Transverse colon (tissue), 4 donors: ENCODE data around the gene CUL7. TPM values are rescaled to one million over a fixed set of nuclear protein-coding genes. Genes with fewer than 3 reads are reported as not detected.
A peak's percentile ranks its signal among the peaks of the same experiment; 100 is the strongest.

Experiments
- DNase-seq: peaks from one replicate; pipeline ENCODE4 v3.0.0-alpha.2; 2019
- H3K27ac ChIP-seq, 4 donors: fragments of 200-600 bp; sonication (generic); 2 replicates each; pipeline ENCODE4 v1.5.1; 2016 to 2018; ENCODE audit warnings: inconsistent platforms in 4 of 4
- H3K27me3 ChIP-seq: fragments of 200-600 bp; sonication (generic); 2 replicates; pipeline ENCODE4 v1.5.1; 2017; ENCODE audit warnings: inconsistent platforms
- H3K36me3 ChIP-seq, 4 donors: fragments of 200-600 bp; sonication (generic); 2 replicates each; pipeline ENCODE4 v1.5.1; 2017 to 2019; ENCODE audit warnings: inconsistent platforms in 4 of 4
- H3K4me1 ChIP-seq, 4 donors: fragments of 200-600 bp; sonication (generic); 2 replicates each; pipeline ENCODE4 v1.5.1; 2017 to 2020; ENCODE audit warnings: inconsistent platforms in 4 of 4
- H3K4me3 ChIP-seq, 4 donors: fragments of 200-600 bp; sonication (generic); 1 replicate in 1 of 4; 2 replicates in 3 of 4; pipeline versions ENCODE4 v1.5.1 to v1.6.1; 2017 to 2019; ENCODE audit warnings: inconsistent platforms in 4 of 4
- H3K9me3 ChIP-seq, 2 donors: fragments of 200-600 bp; sonication (generic); 2 replicates each; pipeline ENCODE4 v1.5.1; 2017 to 2019; ENCODE audit warnings: inconsistent platforms in 2 of 2
- EP300 ChIP-seq: sonication (generic); formaldehyde crosslinking; IDR thresholded peaks from one replicate; pipeline ENCODE4 v1.6.1; 2017; ENCODE audit warnings: antibody characterized with exemption, low read depth
- POLR2A ChIP-seq: fragments of 450-650 bp; IDR thresholded peaks from one replicate; pipeline ENCODE4 v1.6.1; 2016; ENCODE audit warnings: antibody characterized with exemption, mild to moderate bottlenecking, moderate library complexity
- POLR2AphosphoS5 ChIP-seq, 3 donors: sonication (generic); formaldehyde crosslinking; IDR thresholded peaks; one replicate each; pipeline ENCODE4 v1.6.1; 2016; ENCODE audit warnings: antibody characterized with exemption in 3 of 3
- WGBS, 2 donors: methylation state at CpG; one replicate each; pipeline ENCODE4 v1.1.5; 2018; ENCODE audit warnings: low coverage in 1 of 2; 5-methylcytosine and 5-hydroxymethylcytosine counted together
- in situ Hi-C, 4 donors: fragments of 200-750 bp; cut with MboI; loops; one replicate each; pipeline versions ENCODE4 v1.15.0 to v1.15.1; 2017; ENCODE audit warnings: low sequenced_read_pairs in 3 of 4, low pct_ligation_motif_present in 1 of 4, low pct_unique_long_range_greater_than_20kb in 1 of 4
- intact Hi-C: fragments of 100-400 bp; cut with DNase I; formaldehyde crosslinking; loops from one replicate; pipeline ENCODE4 v1.15.1; 2023; ENCODE audit warnings: low total_unique reads
- total RNA-seq, 4 donors: library from RNA; depleted of rRNA; stranded (reverse); fragments of >200 nt; gene quantifications; one replicate each; pipeline ENCODE4 v1.1.0, GENCODE V29; 2016
- TF ChIP-seq, protein P1 (sequence below), 5 experiments: fragments of 200-600 bp in 3 of 5; fragments of 450-650 bp in 2 of 5; sonication (generic) in 3 of 5; IDR thresholded peaks; 1 replicate in 2 of 5; 2 replicates in 3 of 5; pipeline ENCODE4 v1.5.1; 2016 to 2017; ENCODE audit warnings: antibody characterized with exemption in 5 of 5, inconsistent platforms in 3 of 5, mild to moderate bottlenecking in 2 of 5, moderate library complexity in 1 of 5

Gene CUL7
- total RNA-seq, 4 donors from 2014 or later: 13.0 to 29.3 (median 15.7) TPM

DNA sequence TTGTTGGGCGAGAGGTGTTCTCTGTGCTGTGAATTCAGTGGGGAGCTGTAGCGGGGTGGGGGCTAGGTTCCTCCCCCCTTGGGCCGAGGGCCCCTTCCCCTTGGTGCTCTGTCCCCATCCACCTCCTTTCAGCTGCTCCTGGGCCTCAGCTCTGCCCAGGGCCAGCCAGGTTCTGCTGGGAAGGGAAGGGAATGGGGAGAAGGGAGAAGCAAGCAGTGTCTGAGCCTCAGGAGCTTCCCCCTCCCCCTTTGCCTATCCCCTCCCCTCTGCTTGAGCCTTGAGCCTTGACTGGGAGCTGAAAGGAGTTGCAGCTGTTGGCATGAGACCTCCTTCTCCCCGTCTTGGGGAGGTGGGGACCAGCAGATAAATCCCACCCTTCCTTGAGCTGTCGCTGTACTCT is 32.8 kb downstream of the CUL7 start:
- in situ Hi-C loops (no loop called here), intact Hi-C loops (no loop called here)
- H3K4me1 ChIP-seq: peaks cover 23 to 34% (median 33%) of the 10 kb centered on the region in 4 donors
- H3K9me3 ChIP-seq: no peaks in the 10 kb centered on the region
- peaks cover 0 to 20% (median 7%) of the 10 kb centered on the region in 4 donors for H3K36me3 ChIP-seq
- peak overlapping the region; percentile 90 to 94 (median 92) for H3K27ac ChIP-seq
- DNase-seq: no peak
- TF ChIP-seq EP300 (no peak), POLR2A (no peak), POLR2AphosphoS5 (IDR thresholded peaks at IDR 0.05) (no peak)
- TF ChIP-seq, protein P1, sequence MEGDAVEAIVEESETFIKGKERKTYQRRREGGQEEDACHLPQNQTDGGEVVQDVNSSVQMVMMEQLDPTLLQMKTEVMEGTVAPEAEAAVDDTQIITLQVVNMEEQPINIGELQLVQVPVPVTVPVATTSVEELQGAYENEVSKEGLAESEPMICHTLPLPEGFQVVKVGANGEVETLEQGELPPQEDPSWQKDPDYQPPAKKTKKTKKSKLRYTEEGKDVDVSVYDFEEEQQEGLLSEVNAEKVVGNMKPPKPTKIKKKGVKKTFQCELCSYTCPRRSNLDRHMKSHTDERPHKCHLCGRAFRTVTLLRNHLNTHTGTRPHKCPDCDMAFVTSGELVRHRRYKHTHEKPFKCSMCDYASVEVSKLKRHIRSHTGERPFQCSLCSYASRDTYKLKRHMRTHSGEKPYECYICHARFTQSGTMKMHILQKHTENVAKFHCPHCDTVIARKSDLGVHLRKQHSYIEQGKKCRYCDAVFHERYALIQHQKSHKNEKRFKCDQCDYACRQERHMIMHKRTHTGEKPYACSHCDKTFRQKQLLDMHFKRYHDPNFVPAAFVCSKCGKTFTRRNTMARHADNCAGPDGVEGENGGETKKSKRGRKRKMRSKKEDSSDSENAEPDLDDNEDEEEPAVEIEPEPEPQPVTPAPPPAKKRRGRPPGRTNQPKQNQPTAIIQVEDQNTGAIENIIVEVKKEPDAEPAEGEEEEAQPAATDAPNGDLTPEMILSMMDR (IDR thresholded peaks at IDR 0.05): no peak
- peak overlapping the region in 3 of 4 donors; percentile 90 to 97 (median 93) for H3K4me3 ChIP-seq
- H3K27me3 ChIP-seq: no peaks in the 10 kb centered on the region
- 66% methylated on average over 5 of the region's 5 CpGs; no CpG with 5 or more reads in 1 of the 2 donors for WGBS, 2 donors

DNA sequence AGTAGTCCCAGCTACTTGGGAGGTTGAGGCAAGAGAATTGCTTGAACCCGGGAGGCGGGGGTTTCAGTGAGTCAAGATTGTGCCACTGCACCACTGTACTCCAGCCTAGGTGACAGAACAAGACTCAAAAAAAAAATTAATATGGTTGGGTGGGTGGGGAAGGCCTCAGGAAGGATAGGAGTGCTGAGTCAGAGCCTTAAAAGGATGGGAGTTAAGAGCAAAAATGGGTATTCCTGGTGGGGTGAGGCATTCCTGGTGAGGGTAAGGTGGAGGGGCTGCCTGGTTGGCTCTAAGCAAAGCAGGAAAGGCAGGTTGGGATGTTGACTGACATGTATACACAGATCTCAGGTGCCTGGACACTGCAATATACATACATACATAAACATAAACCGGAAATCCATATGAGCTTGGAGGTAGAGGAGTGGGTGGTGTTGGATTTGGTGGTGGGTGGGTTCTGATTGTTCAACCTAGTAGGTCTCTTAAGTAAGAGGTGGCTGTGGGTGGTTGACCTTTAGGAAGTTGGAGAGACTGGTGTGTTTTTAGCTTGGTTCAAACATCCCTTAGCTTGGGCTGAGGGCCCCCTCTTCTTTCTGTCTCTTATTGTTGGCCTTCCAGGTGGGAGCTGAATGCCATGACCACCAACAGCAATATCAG is 33.5 kb downstream of the CUL7 start:
- H3K27me3 ChIP-seq: no peaks in the 10 kb centered on the region
- TF ChIP-seq POLR2A: no peak
- TF ChIP-seq, protein P1 (IDR thresholded peaks at IDR 0.05): no peak
- peaks cover 0 to 14% (median 4%) of the 10 kb centered on the region in 4 donors for H3K36me3 ChIP-seq
- 89 to 100% methylated on average over 1 to 3 of the region's 3 CpGs for WGBS, 2 donors
- H3K4me3 ChIP-seq: no peak overlapping the region
- DNase-seq: no peak
- peak overlapping the region in 3 of 4 donors; percentile 90 to 94 (median 92) for H3K27ac ChIP-seq
- H3K9me3 ChIP-seq: no peaks in the 10 kb centered on the region
- intact Hi-C loops: no loop called here
- in situ Hi-C loops: no loop called here
- peaks cover 25 to 41% (median 37%) of the 10 kb centered on the region in 4 donors for H3K4me1 ChIP-seq

DNA sequence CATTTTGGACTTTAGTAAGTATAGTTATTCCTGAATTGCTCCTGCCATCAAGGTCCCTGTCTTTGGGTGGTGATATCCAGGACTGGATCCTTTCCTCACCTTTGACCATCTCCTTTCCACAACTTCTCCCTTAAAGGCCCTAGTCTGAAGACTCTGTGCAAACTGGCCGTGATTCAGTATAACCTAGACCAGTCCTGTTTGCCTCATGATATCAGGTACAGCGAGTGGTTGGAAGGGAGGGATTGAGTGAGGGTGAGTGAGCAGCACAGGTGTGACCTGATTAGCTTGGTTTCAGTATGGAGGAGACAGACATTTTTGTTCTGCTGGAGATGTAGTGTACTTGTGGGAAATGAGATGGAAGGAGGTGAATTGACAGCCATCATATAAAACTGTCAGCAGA is 34.5 kb downstream of the CUL7 start:
- Histone ChIP-seq H3K27ac (no peak overlapping the region), H3K36me3 (peaks cover 0 to 7% (median 2%) of the 10 kb centered on the region in 4 donors), H3K27me3 (no peaks in the 10 kb centered on the region), H3K4me1 (peaks cover 28 to 46% (median 45%) of the 10 kb centered on the region in 4 donors), H3K4me3 (no peak overlapping the region), H3K9me3 (no peaks in the 10 kb centered on the region)
- no peak for DNase-seq
- no peak for TF ChIP-seq POLR2AphosphoS5 (IDR thresholded peaks at IDR 0.05)
- TF ChIP-seq POLR2A: no peak
- TF ChIP-seq, protein P1 (IDR thresholded peaks at IDR 0.05): no peak
- no peak for TF ChIP-seq EP300
- in situ Hi-C loops: no loop called here
- 87 to 100% methylated on average over 2 of the region's 2 CpGs for WGBS, 2 donors
- intact Hi-C loops: no loop called here

DNA sequence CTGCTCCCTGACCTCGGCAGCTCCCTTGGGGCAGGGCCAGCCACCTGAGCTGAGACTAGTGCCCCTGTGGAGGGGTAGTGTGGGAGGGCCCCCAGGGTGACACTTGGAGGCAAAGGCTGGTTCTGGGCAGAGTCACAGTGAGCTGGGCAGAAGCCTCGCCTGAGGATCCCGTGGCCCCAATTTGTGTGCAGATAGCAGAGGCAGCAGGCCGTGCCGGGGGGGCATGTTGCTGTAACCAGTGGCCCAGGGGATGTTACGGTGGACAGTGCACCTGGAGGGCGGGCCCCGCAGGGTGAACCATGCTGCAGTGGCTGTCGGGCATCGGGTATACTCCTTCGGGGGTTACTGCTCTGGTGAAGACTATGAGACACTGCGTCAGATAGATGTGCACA is 36.7 kb downstream of the CUL7 start:
- Histone ChIP-seq H3K4me3 (no peak overlapping the region), H3K9me3 (no peaks in the 10 kb centered on the region), H3K27me3 (no peaks in the 10 kb centered on the region), H3K4me1 (peaks cover 29 to 48% (median 42%) of the 10 kb centered on the region in 4 donors), H3K36me3 (peaks cover 0 to 7% (median 2%) of the 10 kb centered on the region in 4 donors), H3K27ac (no peak overlapping the region)
- TF ChIP-seq, protein P1 (IDR thresholded peaks at IDR 0.05): no peak
- TF ChIP-seq POLR2AphosphoS5 (IDR thresholded peaks at IDR 0.05): no peak
- no peak for TF ChIP-seq POLR2A
- TF ChIP-seq EP300: no peak
- WGBS, 2 donors: 87% methylated on average over 12 of the region's 12 CpGs; no CpG with 5 or more reads in 1 of the 2 donors
- intact Hi-C loops (no loop called here), in situ Hi-C loops (no loop called here)
- DNase-seq: no peak
